ENCODE results near the gene RAB31. TPM values are rescaled to one million over a fixed set of nuclear protein-coding genes. Genes with fewer than 3 reads are reported as not detected.

The RAB31 gene
- total and polyA plus RNA-seq, 2 of the 13 experiments (the other 11 are each of a cell fraction or from before 2014, with no cell fraction given): 1.1 to 1.7 TPM

DNA sequence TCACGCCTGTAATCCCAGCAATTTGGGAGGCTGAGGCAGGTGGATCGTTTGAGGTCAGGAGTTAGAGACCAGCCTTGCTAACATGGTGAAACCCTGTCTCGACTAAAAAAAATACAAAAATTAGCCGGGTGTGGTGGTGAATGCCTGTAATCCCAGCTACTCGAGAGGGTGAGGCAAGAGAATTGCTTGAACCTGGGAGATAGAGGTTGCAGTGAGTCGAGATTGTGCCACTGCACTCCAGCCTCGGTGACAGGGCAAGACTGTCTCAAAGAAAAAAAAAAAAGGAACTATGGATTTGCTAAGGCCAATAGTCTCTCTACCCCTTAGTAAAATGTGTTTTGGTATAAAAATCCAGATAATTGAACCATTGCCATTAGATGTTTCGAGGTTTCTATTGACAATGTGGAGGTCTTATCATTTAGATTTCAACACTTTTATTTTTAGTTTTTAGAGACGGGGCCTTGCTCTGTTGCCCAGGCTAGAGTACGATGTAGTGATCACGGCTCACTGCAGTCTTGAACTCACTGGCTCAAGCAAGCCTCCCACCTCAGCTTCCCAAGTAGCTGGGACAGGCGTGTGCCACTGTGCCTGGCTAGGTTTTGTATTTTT is 176.5 kb downstream of the RAB31 start:
- ChIA-PET CTCF (ENCODE audit: low intra/inter-chr PET ratio, low total read pairs) (no interaction called here), POLR2A (interaction anchor here (1.4 kb wide), 1 partner anchor 15 kb away, joined by 5 read pairs; no protein-coding TSS in a partner anchor)
- no peaks in the 10 kb centered on the region for H3K27me3 ChIP-seq (ENCODE audit: control insufficient read depth in 1 of 2, insufficient read depth in 2 of 2, low read length in 2 of 2)
- H3K9ac ChIP-seq (ENCODE audit: insufficient read depth, low read depth, low read length): no peak overlapping the region
- H4K20me1 ChIP-seq (ENCODE audit: insufficient read depth, low read length): no peaks in the 10 kb centered on the region
- no TSS peak for BruUV-seq (replicated peaks)
- no peaks in the 10 kb centered on the region for H3K79me2 ChIP-seq (ENCODE audit: insufficient read depth, low read length)
- intact Hi-C loops (cut with micrococcal nuclease; ENCODE audit: unreplicated experiment): no loop called here
- 0 out of 2 replicates have a peak, but pooled peaks cover 9% of the 10 kb centered on the region for H3K4me1 ChIP-seq (ENCODE audit: insufficient read depth, low read length)
- H3K27ac ChIP-seq (ENCODE audit: extremely low read length, insufficient read depth, low read length): no peak overlapping the region
- ATAC-seq (no peak), FAIRE-seq (no peak), DNase-seq (ENCODE audit: low spot score) (no peak)
- H3K36me3 ChIP-seq (replicated peaks in 1 of 2; ENCODE audit: control insufficient read depth in 1 of 2, insufficient read depth in 2 of 2, low read length in 2 of 2): no peaks in the 10 kb centered on the region
- H3K4me3 ChIP-seq (replicated peaks in 1 of 3; ENCODE audit: insufficient read depth in 1 of 3, low read depth in 2 of 3, low read length in 3 of 3): no peak overlapping the region
- H3K9me3 ChIP-seq (ENCODE audit: low read length): no peaks in the 10 kb centered on the region
- TF ChIP-seq ZNF577 (CRISPR knock-in tag; IDR thresholded peaks at IDR 0.05; ENCODE audit: borderline replicate concordance, low read depth) (no peak), ZNF382 (CRISPR knock-in tag; IDR thresholded peaks at IDR 0.05; ENCODE audit: borderline replicate concordance) (no peak), ZNF660 (CRISPR knock-in tag; IDR thresholded peaks at IDR 0.05; ENCODE audit: borderline replicate concordance, low read depth) (no peak), ZNF546 (CRISPR knock-in tag; conservative IDR thresholded peaks at IDR 0.05) (no peak), ZNF496 (CRISPR knock-in tag; IDR thresholded peaks at IDR 0.05; ENCODE audit: insufficient replicate concordance) (no peak)
- TF ChIP-seq, protein P1, sequence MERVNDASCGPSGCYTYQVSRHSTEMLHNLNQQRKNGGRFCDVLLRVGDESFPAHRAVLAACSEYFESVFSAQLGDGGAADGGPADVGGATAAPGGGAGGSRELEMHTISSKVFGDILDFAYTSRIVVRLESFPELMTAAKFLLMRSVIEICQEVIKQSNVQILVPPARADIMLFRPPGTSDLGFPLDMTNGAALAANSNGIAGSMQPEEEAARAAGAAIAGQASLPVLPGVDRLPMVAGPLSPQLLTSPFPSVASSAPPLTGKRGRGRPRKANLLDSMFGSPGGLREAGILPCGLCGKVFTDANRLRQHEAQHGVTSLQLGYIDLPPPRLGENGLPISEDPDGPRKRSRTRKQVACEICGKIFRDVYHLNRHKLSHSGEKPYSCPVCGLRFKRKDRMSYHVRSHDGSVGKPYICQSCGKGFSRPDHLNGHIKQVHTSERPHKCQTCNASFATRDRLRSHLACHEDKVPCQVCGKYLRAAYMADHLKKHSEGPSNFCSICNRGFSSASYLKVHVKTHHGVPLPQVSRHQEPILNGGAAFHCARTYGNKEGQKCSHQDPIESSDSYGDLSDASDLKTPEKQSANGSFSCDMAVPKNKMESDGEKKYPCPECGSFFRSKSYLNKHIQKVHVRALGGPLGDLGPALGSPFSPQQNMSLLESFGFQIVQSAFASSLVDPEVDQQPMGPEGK (CRISPR knock-in tag; IDR thresholded peaks at IDR 0.05): no peak
- H2AFZ ChIP-seq (ENCODE audit: low read length): no peak overlapping the region
- no peak overlapping the region for H3K4me2 ChIP-seq (ENCODE audit: low read depth, low read length)
- WGBS (ENCODE audit: low lambda C conversion rate): 56% methylated on average over 12 of the region's 12 CpGs
- in situ Hi-C loops (cut with HindIII; ENCODE audit: extremely low pct_ligation_motif_present, low pct_unique_long_range_greater_than_20kb): no loop called here
